Measurements from ENCODE around the gene PLCB4. TPM values are rescaled to one million over a fixed set of nuclear protein-coding genes. Genes with fewer than 3 reads are reported as not detected.

The PLCB4 gene
- total RNA-seq, 1 donor: 3.5 TPM

- TF ChIP-seq, protein P1, sequence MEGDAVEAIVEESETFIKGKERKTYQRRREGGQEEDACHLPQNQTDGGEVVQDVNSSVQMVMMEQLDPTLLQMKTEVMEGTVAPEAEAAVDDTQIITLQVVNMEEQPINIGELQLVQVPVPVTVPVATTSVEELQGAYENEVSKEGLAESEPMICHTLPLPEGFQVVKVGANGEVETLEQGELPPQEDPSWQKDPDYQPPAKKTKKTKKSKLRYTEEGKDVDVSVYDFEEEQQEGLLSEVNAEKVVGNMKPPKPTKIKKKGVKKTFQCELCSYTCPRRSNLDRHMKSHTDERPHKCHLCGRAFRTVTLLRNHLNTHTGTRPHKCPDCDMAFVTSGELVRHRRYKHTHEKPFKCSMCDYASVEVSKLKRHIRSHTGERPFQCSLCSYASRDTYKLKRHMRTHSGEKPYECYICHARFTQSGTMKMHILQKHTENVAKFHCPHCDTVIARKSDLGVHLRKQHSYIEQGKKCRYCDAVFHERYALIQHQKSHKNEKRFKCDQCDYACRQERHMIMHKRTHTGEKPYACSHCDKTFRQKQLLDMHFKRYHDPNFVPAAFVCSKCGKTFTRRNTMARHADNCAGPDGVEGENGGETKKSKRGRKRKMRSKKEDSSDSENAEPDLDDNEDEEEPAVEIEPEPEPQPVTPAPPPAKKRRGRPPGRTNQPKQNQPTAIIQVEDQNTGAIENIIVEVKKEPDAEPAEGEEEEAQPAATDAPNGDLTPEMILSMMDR (IDR thresholded peaks at IDR 0.05; ENCODE audit: insufficient read depth, low read depth, low read length): no peak
- no peak overlapping the region for H3K4me3 ChIP-seq (ENCODE audit: low read depth, low read length)
- DNase-seq (ENCODE audit: low read depth): no peak
Observed at GRCh38 chr20:9329355-9330101, 260.6 kb downstream of the PLCB4 start.

DNA sequence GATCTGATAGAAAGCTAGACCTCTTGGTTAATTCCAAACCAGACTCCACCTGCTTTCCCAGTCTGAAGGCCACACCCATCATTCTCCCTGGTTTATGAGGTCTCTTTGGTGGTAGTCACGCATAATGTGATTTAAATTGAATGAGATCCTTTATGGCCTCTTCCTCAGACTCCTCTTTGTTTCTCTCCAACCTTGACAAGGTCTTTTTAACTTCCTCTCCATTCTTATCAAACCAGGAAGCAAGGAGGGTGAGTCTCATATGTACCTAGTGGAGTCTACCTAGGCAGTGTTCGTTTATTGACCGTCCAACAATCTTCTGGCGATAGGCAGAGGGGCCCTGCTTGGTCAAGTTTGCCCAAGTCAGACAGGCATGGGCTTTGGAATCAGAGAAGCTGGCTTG, 261.3 kb downstream of the PLCB4 start:
- no peak for DNase-seq (ENCODE audit: low read depth)
- no peak overlapping the region for H3K4me3 ChIP-seq (ENCODE audit: low read depth, low read length)
- TF ChIP-seq, protein P1 (IDR thresholded peaks at IDR 0.05; ENCODE audit: insufficient read depth, low read depth, low read length): no peak

- TF ChIP-seq, protein P1 (IDR thresholded peaks at IDR 0.05; ENCODE audit: insufficient read depth, low read depth, low read length): no peak
- no peak for DNase-seq (ENCODE audit: low read depth)
- no peak overlapping the region for H3K4me3 ChIP-seq (ENCODE audit: low read depth, low read length)
Observed at GRCh38 chr20:9331707-9332435, 263.0 kb downstream of the PLCB4 start.

DNA sequence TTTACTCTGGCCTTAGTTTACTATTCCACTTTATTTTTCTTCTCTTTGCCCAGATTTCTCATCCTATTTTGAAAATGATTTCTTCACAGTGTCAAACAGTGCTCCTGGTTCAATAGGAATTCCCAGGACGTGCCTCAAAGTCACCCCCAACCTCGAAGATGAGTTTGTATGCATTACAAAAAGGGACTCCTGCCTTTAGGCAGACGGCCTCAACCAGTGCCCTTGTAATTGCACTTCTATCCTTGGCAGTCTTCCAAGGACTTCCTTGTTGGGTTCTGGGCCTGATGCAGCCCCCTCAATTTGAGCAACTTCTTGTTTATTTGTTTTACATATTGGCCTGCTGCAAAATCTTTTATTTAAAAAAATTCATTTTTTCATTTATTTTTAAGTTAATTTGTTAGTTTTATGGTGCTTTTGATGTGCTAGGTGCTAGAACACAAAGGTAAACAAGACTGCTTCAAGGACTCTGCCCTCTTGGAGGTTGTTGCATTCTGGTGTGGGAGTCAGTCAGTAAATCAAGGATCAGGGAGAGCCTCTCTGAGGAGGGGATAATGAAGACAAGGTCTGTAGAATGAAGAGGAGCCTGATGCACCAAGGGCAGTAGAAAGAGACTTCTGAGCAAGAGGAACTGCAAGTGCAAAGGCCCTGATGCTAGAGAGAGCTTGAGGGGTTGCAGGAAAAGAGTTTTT, 264.0 kb downstream of the PLCB4 start:
- H3K4me3 ChIP-seq (ENCODE audit: low read depth, low read length): no peak overlapping the region
- DNase-seq (ENCODE audit: low read depth): no peak
- TF ChIP-seq, protein P1 (IDR thresholded peaks at IDR 0.05; ENCODE audit: insufficient read depth, low read depth, low read length): no peak

- TF ChIP-seq, protein P1 (IDR thresholded peaks at IDR 0.05; ENCODE audit: insufficient read depth, low read depth, low read length): no peak
- no peak overlapping the region for H3K4me3 ChIP-seq (ENCODE audit: low read depth, low read length)
- DNase-seq (ENCODE audit: low read depth): no peak
Observed at GRCh38 chr20:9334866-9335265, 266.0 kb downstream of the PLCB4 start.

DNA sequence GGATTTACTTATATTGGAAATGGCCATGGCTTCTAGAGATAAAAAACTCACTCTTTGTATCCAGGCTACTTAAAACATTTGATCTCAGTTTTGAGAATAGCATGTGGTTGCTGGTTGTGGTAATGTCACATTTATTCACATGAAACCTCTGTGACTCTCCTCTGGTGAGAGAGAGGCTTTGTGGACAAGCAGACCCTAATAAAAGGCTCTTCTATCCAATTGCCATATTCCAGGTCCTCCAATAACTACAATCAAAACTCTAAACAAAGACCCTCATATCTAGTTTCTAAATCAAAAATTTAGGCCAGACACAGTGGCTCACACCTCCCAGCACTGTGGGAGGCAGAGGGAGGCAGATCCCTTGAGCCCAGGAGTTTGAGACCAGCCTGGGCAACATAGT, 269.2 kb downstream of the PLCB4 start:
- TF ChIP-seq, protein P1 (IDR thresholded peaks at IDR 0.05; ENCODE audit: insufficient read depth, low read depth, low read length): no peak
- no peak overlapping the region for H3K4me3 ChIP-seq (ENCODE audit: low read depth, low read length)

More for the DNA sequence above, 269.2 kb downstream of the PLCB4 start:
- DNase-seq (ENCODE audit: low read depth): no peak

Data from fibroblast of villous mesenchyme (primary cell).